Upper lobe of right lung (tissue), 1 donor: Measurements from ENCODE around the gene CHEK1. TPM values are rescaled to one million over a fixed set of nuclear protein-coding genes. Genes with fewer than 3 reads are reported as not detected.
"Not testable (repeated sequence)": the region's sequence is repeated elsewhere in the genome, so short reads cannot be mapped to it uniquely, and the experiment has no call there.

Source experiments
- ATAC-seq: fragments of 200-7000 bp; cut with Tn5 transposase; one replicate; pipeline ENCODE4 v1.9.1; 2020; ENCODE audit warnings: mild to moderate bottlenecking, moderate library complexity
- DNase-seq: peaks from one replicate; pipeline ENCODE4 v3.0.0-alpha.2; 2020
- H3K27ac ChIP-seq: fragments of 200-600 bp; one replicate; pipeline ENCODE4 v1.8.0; 2022
- H3K27me3 ChIP-seq: fragments of 200-600 bp; one replicate; pipeline ENCODE4 v1.8.0; 2022; ENCODE audit warnings: mild to moderate bottlenecking
- H3K36me3 ChIP-seq: fragments of 200-600 bp; one replicate; pipeline ENCODE4 v1.8.0; 2022
- H3K4me1 ChIP-seq: fragments of 200-600 bp; one replicate; pipeline ENCODE4 v1.8.0; 2022
- H3K4me3 ChIP-seq: fragments of 200-600 bp; one replicate; pipeline ENCODE4 v1.8.0; 2022; ENCODE audit warnings: mild to moderate bottlenecking
- H3K9me3 ChIP-seq: fragments of 200-600 bp; one replicate; pipeline ENCODE4 v1.8.0; 2022
- CTCF ChIP-seq: fragments of 200-600 bp; IDR thresholded peaks from one replicate; pipeline ENCODE4 v1.8.0; 2022; ENCODE audit warnings: antibody characterized with exemption
- intact Hi-C: fragments of 100-400 bp; cut with DNase I; formaldehyde crosslinking; loops from one replicate; pipeline ENCODE4 v1.11.0; 2022
- long read RNA-seq: library from polyadenylated mRNA; unstranded; transcript quantifications from one replicate; pipeline ENCODE4 v2.0.0, GENCODE V29; 2021
- total RNA-seq: library from RNA; stranded (reverse); fragmentation: NEBNext Ultra II Directional; extraction: Animal tissue kit (Norgen Biotek cat#: 25700); gene quantifications from one replicate; pipeline ENCODE4 v1.2.1, GENCODE V29; 2021
- donor health status: DM: no; HTN: yes; CAD: no; lungs with severe emphysema.

CHEK1 gene
- total RNA-seq, result 1.8 TPM
- long read RNA-seq, full-length matches to known transcripts, result 2 of 4 reads
- long read RNA-seq, partial matches to known transcripts, result 0 of 4 reads
- long read RNA-seq, other reads (novel, unspliced or antisense), result 2 of 4 reads

DNA sequence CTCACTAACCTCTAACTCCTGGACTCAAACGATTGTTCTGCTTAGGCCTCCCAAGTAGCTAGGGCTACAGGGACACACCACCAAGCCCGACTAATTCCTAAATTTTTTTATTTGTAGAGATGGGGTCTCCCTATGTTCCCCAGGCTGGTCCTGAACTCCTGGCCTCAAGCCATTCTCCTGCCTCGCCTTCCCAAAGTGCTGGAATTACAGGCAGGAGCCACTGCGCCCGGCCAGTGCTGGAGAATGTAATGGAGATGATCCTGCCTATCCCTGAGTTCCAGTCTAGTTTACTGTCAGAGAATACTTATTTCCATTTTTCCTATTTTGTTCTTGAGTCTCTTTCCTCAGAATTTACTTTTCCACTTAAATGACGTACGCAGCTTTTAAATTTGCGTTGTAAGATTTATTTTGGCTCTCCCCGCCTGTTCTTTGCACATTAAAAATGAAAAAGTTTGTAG, at the start of gene CHEK1:
Gene CHEK1 (plus strand): TSS at position 408 of the 458 bp plus-strand sequence. CDS start 1,606 bp downstream, outside the sequence.
- Histone ChIP-seq H3K27me3 (no peaks in the 10 kb centered on the region), H3K4me1 (peaks cover 13% of the 10 kb centered on the region), H3K4me3 (peak within 1 kb of the TSS; percentile 74), H3K9me3 (no peaks in the 10 kb centered on the region), H3K36me3 (peaks cover 25% of the 10 kb centered on the region), H3K27ac (peak within 1 kb of the TSS; percentile 94)
- intact Hi-C loops, result no loop called here
- no peak for TF ChIP-seq CTCF
- ATAC-seq (no peak), DNase-seq (no peak)

- H3K4me3 ChIP-seq, H3K27ac ChIP-seq, H3K4me1 ChIP-seq, intact Hi-C loops, H3K27me3 ChIP-seq, DNase-seq, H3K9me3 ChIP-seq, ATAC-seq: not testable (repeated sequence)
- H3K36me3 ChIP-seq, result peaks cover 98% of the 10 kb centered on the region
Measured at GRCh38 chr11:125577181-125577580, 47.8 kb upstream of the CHEK1 start.

DNA sequence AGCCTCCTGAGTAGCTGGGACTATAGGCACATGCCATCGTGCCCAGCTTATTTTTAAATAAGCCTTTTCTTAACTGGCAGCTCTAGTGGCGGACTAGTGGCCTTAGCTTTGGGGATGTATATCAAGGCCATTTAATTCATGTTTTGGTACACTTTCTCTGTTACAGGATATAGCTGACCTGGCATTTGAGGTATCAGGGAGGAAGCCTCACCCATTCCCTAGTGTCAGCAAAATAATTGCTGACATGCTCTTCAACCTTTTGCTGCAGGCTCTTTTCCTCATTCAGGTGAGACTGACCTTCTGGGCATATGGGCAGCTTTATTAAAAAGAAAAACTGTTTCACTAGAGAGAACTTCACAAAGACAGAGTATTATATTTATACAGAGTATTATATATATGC, 46.2 kb upstream of the CHEK1 start:
- no peak overlapping the region for H3K4me3 ChIP-seq
- DNase-seq (no peak), ATAC-seq (no peak)
- TF ChIP-seq CTCF, result no peak
- H3K9me3 ChIP-seq, result no peaks in the 10 kb centered on the region
- intact Hi-C loops, result no loop called here
- H3K4me1 ChIP-seq, result no peaks in the 10 kb centered on the region
- peaks cover 100% of the 10 kb centered on the region for H3K36me3 ChIP-seq
- H3K27ac ChIP-seq, result no peak overlapping the region
- H3K27me3 ChIP-seq, result no peaks in the 10 kb centered on the region

- intact Hi-C loops, result no loop called here
- Histone ChIP-seq H3K9me3 (no peaks in the 10 kb centered on the region), H3K27me3 (no peaks in the 10 kb centered on the region), H3K27ac (no peak overlapping the region), H3K4me3 (no peak overlapping the region), H3K4me1 (no peaks in the 10 kb centered on the region), H3K36me3 (peaks cover 98% of the 10 kb centered on the region)
- ATAC-seq (no peak), DNase-seq (no peak)
- no peak for TF ChIP-seq CTCF
Measured at GRCh38 chr11:125579811-125580210, 45.2 kb upstream of the CHEK1 start.

- ATAC-seq, result no peak
Measured at GRCh38 chr11:125583496-125583895, 41.5 kb upstream of the CHEK1 start.

DNA sequence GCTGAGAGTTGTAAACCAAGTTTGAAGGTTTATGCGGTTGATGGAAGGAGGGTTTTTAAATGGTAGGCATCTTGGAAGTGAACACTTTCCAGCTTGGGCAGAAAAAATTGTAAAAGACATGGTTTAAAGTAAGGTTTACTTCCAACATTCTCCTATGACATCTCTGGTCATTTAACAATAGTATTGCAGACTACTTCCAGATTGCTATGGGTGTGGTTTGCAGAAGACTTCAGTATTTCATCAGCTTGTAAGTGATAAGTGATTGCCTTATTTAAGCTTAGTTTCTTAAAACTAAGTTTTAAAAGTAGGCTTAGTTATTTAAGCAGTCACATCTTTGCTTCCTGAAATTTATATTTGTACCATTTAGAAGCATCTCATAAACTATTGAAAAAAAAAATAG, 39.5 kb upstream of the CHEK1 start:
- no peak for DNase-seq
- no peak for ATAC-seq
- Histone ChIP-seq H3K4me1 (no peaks in the 10 kb centered on the region), H3K27me3 (no peaks in the 10 kb centered on the region), H3K4me3 (no peak overlapping the region), H3K9me3 (no peaks in the 10 kb centered on the region), H3K27ac (no peak overlapping the region), H3K36me3 (peaks cover 41% of the 10 kb centered on the region)
- intact Hi-C loops, result no loop called here
- TF ChIP-seq CTCF, result no peak

More at GRCh38 chr11:125583496-125583895, 41.5 kb upstream of the CHEK1 start:
- Histone ChIP-seq H3K27ac (no peak overlapping the region), H3K9me3 (no peaks in the 10 kb centered on the region), H3K27me3 (no peaks in the 10 kb centered on the region), H3K4me3 (no peak overlapping the region), H3K36me3 (peaks cover 61% of the 10 kb centered on the region), H3K4me1 (no peaks in the 10 kb centered on the region)
- no peak for DNase-seq
- no peak for TF ChIP-seq CTCF
- intact Hi-C loops, result no loop called here
